IMR-90 (cell line): ENCODE results near the gene CEP41. TPM values are rescaled to one million over a fixed set of nuclear protein-coding genes. Genes with fewer than 3 reads are reported as not detected.

Experiments used
- ATAC-seq: fragments of 200-7000 bp; cut with Tn5 transposase; 2 replicates; pipeline ENCODE4 v1.9.1; 2020; ENCODE audit warnings: low read depth, mild to moderate bottlenecking, moderate library complexity
- BruUV-seq: library from RNA; stranded (reverse); fragments of 400-500 nt; replicated peaks from 2 replicates; lab custom pipeline; 2021; lab: Mats Ljungman, UMichigan
- CTCF ChIA-PET: fragments of 300-600 bp; formaldehyde crosslinking; extraction: SDS; loops from one replicate; lab custom pipeline; 2021; ENCODE audit warnings: antibody characterized with exemption; lab: Yijun Ruan, JAX
- POLR2A ChIA-PET: fragments of 300-600 bp; sonication (Branson Sonifier 250); formaldehyde crosslinking; loops from one replicate; lab custom pipeline; 2022; ENCODE audit warnings: antibody characterized with exemption; ENCODE audit not compliant: unreplicated experiment; lab: Charles Lee
- DNase-seq: peaks from one replicate; pipeline ENCODE4 v3.0.0; 2013
- H2AFZ ChIP-seq: replicated peaks from 2 replicates; pipeline ENCODE3; 2013; ENCODE audit warnings: low read length, mild to moderate bottlenecking; ENCODE audit not compliant: poor library complexity
- H2AK5ac ChIP-seq: 2 replicates; pipeline ENCODE4 v1.6.1; 2013; ENCODE audit warnings: low read depth, low read length, inconsistent platforms
- H2AK9ac ChIP-seq: replicated peaks from 2 replicates; pipeline ENCODE3; 2013; ENCODE audit warnings: mild to moderate bottlenecking, low read depth, low read length, moderate library complexity; ENCODE audit not compliant: poor library complexity
- H2BK120ac ChIP-seq: 2 replicates; pipeline ENCODE4 v1.6.1; 2013; ENCODE audit warnings: low read depth, low read length, inconsistent platforms
- H2BK15ac ChIP-seq: 3 replicates; pipeline ENCODE4 v1.6.1; 2013; ENCODE audit warnings: low read depth, low read length, inconsistent platforms
- H2BK20ac ChIP-seq: 2 replicates; pipeline ENCODE4 v1.6.1; 2013; ENCODE audit warnings: low read depth, mild to moderate bottlenecking, inconsistent platforms, low read length, moderate library complexity
- H2BK5ac ChIP-seq: 2 replicates; pipeline ENCODE4 v1.6.1; 2013; ENCODE audit warnings: mild to moderate bottlenecking, low read depth, low read length, inconsistent platforms; ENCODE audit not compliant: poor library complexity, severe bottlenecking
- H3K14ac ChIP-seq: replicated peaks from 2 replicates; pipeline ENCODE4 v1.6.1; 2013; ENCODE audit warnings: low read depth, low read length, inconsistent platforms
- H3K18ac ChIP-seq: 2 replicates; pipeline ENCODE4 v1.6.1; 2013; ENCODE audit warnings: low read depth, low read length, control low read depth
- H3K23ac ChIP-seq: 2 replicates; pipeline ENCODE4 v1.6.1; 2013; ENCODE audit warnings: low read depth, low read length, inconsistent platforms
- H3K27ac ChIP-seq: 2 replicates; pipeline ENCODE4 v1.5.1; 2013; ENCODE audit warnings: mild to moderate bottlenecking, control low read depth, low read length; ENCODE audit not compliant: insufficient read depth
- H3K27me3 ChIP-seq: 2 replicates; pipeline ENCODE4 v1.6.1; 2013; ENCODE audit warnings: low read length; ENCODE audit not compliant: control insufficient read depth, insufficient read depth
- H3K36me3 ChIP-seq: 2 replicates; pipeline ENCODE4 v1.6.1; 2013; ENCODE audit warnings: low read length, mixed read lengths; ENCODE audit not compliant: control insufficient read depth, insufficient read depth
- H3K4ac ChIP-seq: 2 replicates; pipeline ENCODE4 v1.6.1; 2013; ENCODE audit warnings: low read depth, low read length, inconsistent platforms
- H3K4me1 ChIP-seq: 2 replicates; pipeline ENCODE4 v1.6.1; 2013; ENCODE audit warnings: low read length, mixed read lengths; ENCODE audit not compliant: control insufficient read depth, insufficient read depth
- H3K4me2 ChIP-seq: 2 replicates; pipeline ENCODE4 v1.6.1; 2013; ENCODE audit warnings: low read depth, mild to moderate bottlenecking, control low read depth, low read length, moderate library complexity
- H3K4me3 ChIP-seq: 2 replicates; pipeline ENCODE4 v1.5.1; 2013; ENCODE audit warnings: low read depth, mild to moderate bottlenecking, control low read depth, low read length, moderate library complexity; ENCODE audit not compliant: insufficient read depth
- H3K56ac ChIP-seq: 2 replicates; pipeline ENCODE4 v1.6.1; 2013; ENCODE audit warnings: low read length, inconsistent platforms; ENCODE audit not compliant: insufficient read depth; ENCODE audit errors: extremely low read depth
- H3K79me1 ChIP-seq, 2 experiments: 2 replicates each; pipeline ENCODE4 v1.6.1; 2013; ENCODE audit warnings: low read length in 2 of 2, inconsistent platforms in 1 of 2, low read depth in 1 of 2
- H3K9ac ChIP-seq: 2 replicates; pipeline ENCODE4 v1.6.1; 2013; ENCODE audit warnings: low read depth, low read length, control low read depth
- H3K9me1 ChIP-seq: 2 replicates; pipeline ENCODE4 v1.6.1; 2013; ENCODE audit warnings: low read length, inconsistent platforms; ENCODE audit not compliant: insufficient read depth
- H3K9me3 ChIP-seq: 2 replicates; pipeline ENCODE4 v1.6.1; 2013; ENCODE audit warnings: low read length; ENCODE audit not compliant: control insufficient read depth, insufficient read depth
- H4K20me1 ChIP-seq: 2 replicates; pipeline ENCODE4 v1.6.1; 2013; ENCODE audit warnings: low read length, inconsistent platforms; ENCODE audit not compliant: insufficient read depth
- H4K5ac ChIP-seq: 2 replicates; pipeline ENCODE4 v1.6.1; 2013; ENCODE audit warnings: mild to moderate bottlenecking, low read depth, low read length, control low read depth
- H4K8ac ChIP-seq, 2 experiments: 2 replicates each; pipeline ENCODE4 v1.6.1; 2013; ENCODE audit warnings: low read depth in 2 of 2, low read length in 2 of 2, control low read depth in 1 of 2, inconsistent platforms in 1 of 2
- H4K91ac ChIP-seq: 2 replicates; pipeline ENCODE4 v1.6.1; 2013; ENCODE audit warnings: low read depth, low read length, inconsistent platforms; ENCODE audit not compliant: insufficient read depth
- WGBS, 2 experiments: methylation state at CpG; one replicate each; pipeline versions ENCODE4 v1.1.5 to v1.1.7; 2013; ENCODE audit warnings: missing lambda C conversion rate in 2 of 2; ENCODE audit not compliant: insufficient read length in 1 of 2; ENCODE audit errors: extremely low coverage in 2 of 2; 5-methylcytosine and 5-hydroxymethylcytosine counted together
- dilution Hi-C: fragments of 300-500 bp; cut with HindIII; formaldehyde crosslinking; loops from one replicate; pipeline ENCODE4 v1.14.3; 2018; ENCODE audit warnings: low sequenced_read_pairs; ENCODE audit not compliant: unreplicated experiment
- in situ Hi-C: fragments of 300-500 bp; cut with MboI; formaldehyde crosslinking; loops from 3 replicates; pipeline ENCODE4 v1.14.3; 2019; ENCODE audit warnings: low sequenced_read_pairs, inconsistent platforms, mixed read lengths
- intact Hi-C: fragments of 100-400 bp; cut with micrococcal nuclease; formaldehyde crosslinking; loops from 2 replicates; pipeline ENCODE4 v1.10.0; 2022
- polyA plus RNA-seq, 3 experiments: library from polyadenylated mRNA; depleted of rRNA; stranded (reverse); fragments of >200 nt; gene quantifications; 2 replicates each; pipeline ENCODE4 v1.2.3, GENCODE V29; 2012; ENCODE audit warnings: low replicate concordance in 1 of 3
- total RNA-seq: library from RNA; depleted of rRNA; stranded (reverse); fragments of >200 nt; gene quantifications from 2 replicates; pipeline ENCODE4 v1.2.3, GENCODE V29; 2012
- TF ChIP-seq, protein P1 (sequence below): fragments of 150-350 bp; IDR thresholded peaks from 2 replicates; pipeline ENCODE4 v1.6.1; 2017; ENCODE audit warnings: mild to moderate bottlenecking, antibody characterized with exemption, low read length, low read depth

CEP41 gene
- total and polyA plus RNA-seq, 2 of the 4 experiments (the other 2 are of a cell fraction): 12.2 to 21.9 TPM

GRCh38 chr7:130381468-130382312, 59.1 kb downstream of the CEP41 start:
- peak overlapping the region; percentile 64 for H2AK5ac ChIP-seq

More at GRCh38 chr7:130381468-130382312, 59.1 kb downstream of the CEP41 start:
- Histone ChIP-seq H4K91ac (peak overlapping the region; percentile 62; the same call in 1 of the 2 replicates), H4K5ac (no peak overlapping the region), H3K9me3 (no peaks in the 10 kb centered on the region), H3K27me3 (no peaks in the 10 kb centered on the region), H2AFZ (peak overlapping the region; percentile 32), H3K27ac (no peak overlapping the region), H3K9ac (no peak overlapping the region), H4K8ac (no peak overlapping the region), H3K14ac (no peak overlapping the region), H3K9me1 (0 out of 2 replicates have a peak, but pooled peaks cover 6% of the 10 kb centered on the region), H2BK120ac (no peak overlapping the region), H3K36me3 (no peaks in the 10 kb centered on the region), H3K79me1 (no peaks in the 10 kb centered on the region), H4K20me1 (no peaks in the 10 kb centered on the region), H2BK5ac (no peak overlapping the region), H2BK20ac (no peak overlapping the region), H2AK9ac (peak overlapping the region; percentile 70), H3K18ac (no peak overlapping the region), H3K4me1 (peaks cover 11% of the 10 kb centered on the region), H2BK15ac (no peak overlapping the region; the same call in 2 of the 3 replicates), H3K56ac (no peak overlapping the region), H3K4ac (0 out of 2 replicates have a peak overlapping the region, but pooled peaks have one; percentile 24), H3K23ac (no peak overlapping the region), H3K4me2 (no peak overlapping the region), H3K4me3 (no peak overlapping the region)
- no TSS peak for BruUV-seq
- TF ChIP-seq, protein P1, sequence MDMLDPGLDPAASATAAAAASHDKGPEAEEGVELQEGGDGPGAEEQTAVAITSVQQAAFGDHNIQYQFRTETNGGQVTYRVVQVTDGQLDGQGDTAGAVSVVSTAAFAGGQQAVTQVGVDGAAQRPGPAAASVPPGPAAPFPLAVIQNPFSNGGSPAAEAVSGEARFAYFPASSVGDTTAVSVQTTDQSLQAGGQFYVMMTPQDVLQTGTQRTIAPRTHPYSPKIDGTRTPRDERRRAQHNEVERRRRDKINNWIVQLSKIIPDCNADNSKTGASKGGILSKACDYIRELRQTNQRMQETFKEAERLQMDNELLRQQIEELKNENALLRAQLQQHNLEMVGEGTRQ: no peak
- intact Hi-C loops: no loop called here
- ChIA-PET CTCF (interaction anchor here (0.6 kb wide), 2 partner anchors 9 to 106 kb away, joined by 4 read pairs; no protein-coding TSS in a partner anchor), POLR2A (no interaction called here)
- dilution Hi-C loops: no loop called here
- DNase-seq (no peak), ATAC-seq (no peak)
- 89% methylated on average over 29 of the region's 41 CpGs; no CpG with 5 or more reads in 1 of the 2 experiments for WGBS, 2 experiments
- in situ Hi-C loops: no loop called here
